ENCODE data around the gene ACSL5. TPM values are rescaled to one million over a fixed set of nuclear protein-coding genes. Genes with fewer than 3 reads are reported as not detected.

The ACSL5 gene
- total RNA-seq, 4 donors from 2014 or later = 2.2 to 7.0 (median 4.4) TPM

DNA sequence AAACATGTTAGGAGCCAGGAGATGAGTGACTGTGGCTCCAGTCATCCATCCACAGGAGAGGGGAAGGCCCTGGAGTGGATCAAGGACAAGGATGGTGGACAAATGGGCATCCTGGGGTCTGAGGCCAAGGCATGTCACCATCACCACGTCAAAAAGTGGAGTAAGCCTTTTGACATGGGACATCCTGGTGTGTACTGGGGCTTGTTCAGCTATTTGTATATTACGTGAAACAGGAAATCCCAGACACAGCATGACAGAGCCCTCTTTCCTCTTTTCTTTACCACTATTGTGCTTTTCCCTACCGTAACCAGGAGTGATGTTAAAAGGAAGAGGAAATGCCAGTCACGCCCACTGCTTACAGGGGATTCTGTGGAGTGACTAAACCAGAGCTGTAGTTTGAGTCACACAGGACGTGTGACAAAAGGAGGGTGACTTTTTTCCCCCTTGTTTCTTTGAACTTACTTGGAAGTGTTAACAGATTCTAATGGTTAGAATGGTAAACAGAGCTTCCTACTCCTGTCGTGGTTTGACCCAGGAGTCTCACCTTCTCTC lies 15.4 kb downstream of the ACSL5 start:
- 52 to 67% methylated on average over 6 of the region's 6 CpGs for WGBS, 2 donors
- H3K4me3 ChIP-seq (ENCODE audit: low read depth, poor library complexity, severe bottlenecking) = no peak overlapping the region
- DNase-seq (ENCODE audit: low spot score in 2 of 2) = peak in 1 of 2 donors; percentile 39
- intact Hi-C loops (cut with DNase I; ENCODE audit: low total_unique reads) = no loop called here
- no peak for TF ChIP-seq POLR2A (IDR thresholded peaks at IDR 0.05)
- TF ChIP-seq CTCF (IDR thresholded peaks at IDR 0.05) = no peak

DNA sequence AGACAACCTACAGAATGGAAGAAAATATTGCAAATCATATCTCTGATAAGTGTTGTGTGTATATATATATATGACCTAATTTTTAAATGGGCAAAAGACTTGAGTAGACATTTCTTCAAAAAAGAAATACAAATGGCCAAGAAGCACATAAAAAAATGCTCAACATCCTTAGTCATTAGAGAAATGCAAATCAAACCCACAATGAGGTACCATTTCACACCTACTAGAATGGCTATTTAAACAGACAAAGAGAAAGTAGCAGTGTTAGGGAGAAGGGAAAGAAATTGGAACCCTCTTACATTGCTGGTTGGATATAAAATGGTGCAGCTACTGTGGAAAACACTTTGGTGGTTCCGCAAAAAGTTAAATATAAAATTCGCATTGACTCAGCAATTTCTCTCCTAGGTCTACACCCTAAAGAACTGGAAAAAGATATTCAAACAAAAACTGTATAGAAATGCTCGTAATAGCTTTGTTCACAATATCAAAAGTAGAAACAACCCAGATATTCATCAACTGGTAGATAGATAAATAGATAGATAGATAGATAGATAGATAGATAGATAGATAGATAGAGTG lies 16.3 kb downstream of the ACSL5 start:
- WGBS, 2 donors = 95% methylated on average over 3 of the region's 3 CpGs
- no peak for DNase-seq (ENCODE audit: low spot score in 2 of 2)
- TF ChIP-seq CTCF (IDR thresholded peaks at IDR 0.05) (no peak), POLR2A (IDR thresholded peaks at IDR 0.05) (no peak)
- no peak overlapping the region for H3K4me3 ChIP-seq (ENCODE audit: low read depth, poor library complexity, severe bottlenecking)
- intact Hi-C loops (cut with DNase I; ENCODE audit: low total_unique reads) = no loop called here

GRCh38 chr10:112393341-112393740 lies 19.4 kb downstream of the ACSL5 start:
- TF ChIP-seq CTCF (IDR thresholded peaks at IDR 0.05) (no peak), POLR2A (IDR thresholded peaks at IDR 0.05) (no peak)
- no peak overlapping the region for H3K4me3 ChIP-seq (ENCODE audit: low read depth, poor library complexity, severe bottlenecking)
- 66 to 67% methylated on average over 1 of the region's 1 CpG for WGBS, 2 donors
- intact Hi-C loops (cut with DNase I; ENCODE audit: low total_unique reads) = no loop called here
- DNase-seq (ENCODE audit: low spot score in 2 of 2) = no peak

GRCh38 chr10:112393827-112394226 lies 19.9 kb downstream of the ACSL5 start:
- no peak overlapping the region for H3K4me3 ChIP-seq (ENCODE audit: low read depth, poor library complexity, severe bottlenecking)
- intact Hi-C loops (cut with DNase I; ENCODE audit: low total_unique reads) = no loop called here
- 82 to 91% methylated on average over 2 of the region's 2 CpGs for WGBS, 2 donors
- TF ChIP-seq CTCF (IDR thresholded peaks at IDR 0.05) (no peak), POLR2A (IDR thresholded peaks at IDR 0.05) (no peak)
- no peak for DNase-seq (ENCODE audit: low spot score in 2 of 2)

DNA sequence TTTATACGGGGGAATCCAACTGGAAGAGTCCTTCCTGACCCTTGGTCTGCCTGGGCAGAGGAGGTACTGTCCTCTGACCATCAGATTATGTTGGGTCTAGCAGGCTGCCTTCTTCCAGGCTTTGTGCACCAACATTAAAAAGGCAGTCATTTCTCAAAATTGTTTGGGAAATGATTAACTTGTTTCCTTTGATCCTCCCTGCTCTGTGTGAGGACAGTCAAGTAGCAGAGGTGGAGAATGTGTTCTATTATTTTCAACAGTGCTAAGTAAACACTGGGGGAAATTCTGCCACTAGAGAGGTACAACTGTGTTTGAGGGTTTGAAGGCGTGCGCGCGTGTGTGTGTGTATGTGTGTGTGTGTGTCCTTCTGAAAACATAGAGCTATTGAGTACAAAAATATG lies 20.6 kb downstream of the ACSL5 start:
- intact Hi-C loops (cut with DNase I; ENCODE audit: low total_unique reads) = no loop called here
- DNase-seq (ENCODE audit: low spot score in 2 of 2) = no peak
- H3K4me3 ChIP-seq (ENCODE audit: low read depth, poor library complexity, severe bottlenecking) = no peak overlapping the region
- TF ChIP-seq CTCF (IDR thresholded peaks at IDR 0.05) (no peak), POLR2A (IDR thresholded peaks at IDR 0.05) (no peak)
- 79 to 80% methylated on average over 5 of the region's 5 CpGs for WGBS, 2 donors

Measured in lower leg skin (tissue), 4 donors.